SHP77 (cell line): ENCODE results near the gene B4GALT5.

Source experiments
- DNase-seq, 2 experiments: peaks; one replicate each; lab custom pipeline; 2025; lab: John Stamatoyannopoulos, UW

Gene B4GALT5

GRCh38 chr20:49583669-49584417 is 129.8 kb downstream of the B4GALT5 start:
- DNase-seq = peak; percentile 82 to 83

- DNase-seq = no peak
These were observed 130.4 kb downstream of the B4GALT5 start for GRCh38 chr20:49583343-49583668.
